Measurements from ENCODE around the gene TRPM2. TPM values are rescaled to one million over a fixed set of nuclear protein-coding genes. Genes with fewer than 3 reads are reported as not detected.

TRPM2 gene
- total and polyA plus RNA-seq, 2 of the 4 experiments (the other 2 are of a cell fraction), result not detected

GRCh38 chr21:44478124-44478800, 124.8 kb downstream of the TRPM2 start:
- no peaks in the 10 kb centered on the region for H3K4me1 ChIP-seq (ENCODE audit: control insufficient read depth, insufficient read depth, low read length)
- no peak overlapping the region for H2BK20ac ChIP-seq (ENCODE audit: low read depth, low read length)
- H3K4ac ChIP-seq (ENCODE audit: low read depth, low read length), result no peak overlapping the region
- H2BK120ac ChIP-seq (ENCODE audit: low read depth, low read length), result no peak overlapping the region
- dilution Hi-C loops (cut with HindIII; ENCODE audit: low sequenced_read_pairs, unreplicated experiment), result no loop called here
- peaks cover 12% of the 10 kb centered on the region for H3K27me3 ChIP-seq (ENCODE audit: control insufficient read depth, insufficient read depth, low read length)
- H3K4me3 ChIP-seq (ENCODE audit: insufficient read depth, low read depth, low read length), result no peak overlapping the region
- H3K56ac ChIP-seq (ENCODE audit: extremely low read depth, insufficient read depth, low read length), result no peak overlapping the region
- no peak overlapping the region for H2BK15ac ChIP-seq (ENCODE audit: low read depth, low read length)
- no peak overlapping the region for H3K4me2 ChIP-seq (ENCODE audit: low read depth, low read length)
- no peaks in the 10 kb centered on the region for H3K79me1 ChIP-seq (ENCODE audit: low read depth in 1 of 2, low read length in 2 of 2)
- CTCF ChIA-PET, result no interaction called here
- no peak for DNase-seq
- in situ Hi-C loops (cut with MboI; ENCODE audit: low sequenced_read_pairs), result no loop called here
- no peak overlapping the region for H4K8ac ChIP-seq (ENCODE audit: low read depth in 2 of 2, low read length in 2 of 2)
- no peaks in the 10 kb centered on the region for H3K9me1 ChIP-seq (ENCODE audit: insufficient read depth, low read length)
- H4K20me1 ChIP-seq (ENCODE audit: insufficient read depth, low read length), result no peaks in the 10 kb centered on the region
- H3K23ac ChIP-seq (ENCODE audit: low read depth, low read length), result no peak overlapping the region
- no peak overlapping the region for H3K27ac ChIP-seq (ENCODE audit: insufficient read depth, low read length)
- BruUV-seq (replicated peaks), result no TSS peak
- H2AK9ac ChIP-seq (replicated peaks; ENCODE audit: low read depth, low read length, poor library complexity), result no peak overlapping the region
- H4K5ac ChIP-seq (ENCODE audit: low read depth, low read length), result no peak overlapping the region
- H3K36me3 ChIP-seq (ENCODE audit: control insufficient read depth, insufficient read depth, low read length), result no peaks in the 10 kb centered on the region
- no peaks in the 10 kb centered on the region for H3K9me3 ChIP-seq (ENCODE audit: control insufficient read depth, insufficient read depth, low read length)
- no peak for TF ChIP-seq RAD21 (IDR thresholded peaks at IDR 0.05; ENCODE audit: low read length)
- H3K14ac ChIP-seq (replicated peaks; ENCODE audit: low read depth, low read length), result no peak overlapping the region
- 76% methylated on average over 10 of the region's 16 CpGs; no CpG with 5 or more reads in 1 of the 2 experiments for WGBS, 2 experiments (ENCODE audit: extremely low coverage in 2 of 2, insufficient read length in 1 of 2)
- ATAC-seq (ENCODE audit: low read depth), result no peak
- POLR2A ChIA-PET (ENCODE audit: unreplicated experiment), result no interaction called here
- H3K9ac ChIP-seq (ENCODE audit: low read depth, low read length), result no peak overlapping the region
- no peak overlapping the region for H2AK5ac ChIP-seq (ENCODE audit: low read depth, low read length)
- intact Hi-C loops (cut with micrococcal nuclease), result no loop called here
- no peak overlapping the region for H2AFZ ChIP-seq (replicated peaks; ENCODE audit: low read length, poor library complexity)
- no peak overlapping the region for H3K18ac ChIP-seq (ENCODE audit: low read depth, low read length)
- H4K91ac ChIP-seq (ENCODE audit: insufficient read depth, low read depth, low read length), result no peak overlapping the region
- no peak overlapping the region for H2BK5ac ChIP-seq (ENCODE audit: low read depth, low read length, poor library complexity, severe bottlenecking)

Data from IMR-90 (cell line).